Activated T-cell treated with anti-CD3 and anti-CD28 coated beads, Interleukin-2, amount 50 U/mL, for 4 hours (primary cell): Measurements from ENCODE around the gene RAPSN. TPM values are rescaled to one million over a fixed set of nuclear protein-coding genes. Genes with fewer than 3 reads are reported as not detected.
"Not testable (repeated sequence)": the region's sequence is repeated elsewhere in the genome, so short reads cannot be mapped to it uniquely, and the experiment has no call there.

Experiments used
- ATAC-seq, 2 donors: fragments of 200-7000 bp; cut with Tn5 transposase; one replicate each; pipeline ENCODE4 v1.10.0; 2021
- DNase-seq: peaks from one replicate; pipeline ENCODE4 v3.0.0-alpha.2; 2020
- H3K27me3 Mint-ChIP-seq: one replicate; pipeline ENCODE4 v1.8.0; 2021; ENCODE audit warnings: low read depth, mixed read lengths
- H3K36me3 Mint-ChIP-seq: one replicate; pipeline ENCODE4 v1.8.0; 2022; ENCODE audit warnings: mixed read lengths; ENCODE audit not compliant: insufficient read depth
- H3K4me1 Mint-ChIP-seq: one replicate; pipeline ENCODE4 v1.8.0; 2021; ENCODE audit warnings: low read depth, mixed read lengths
- H3K4me3 Mint-ChIP-seq: one replicate; pipeline ENCODE4 v1.8.0; 2021; ENCODE audit warnings: mild to moderate bottlenecking, moderate library complexity, mixed read lengths
- H3K9me3 Mint-ChIP-seq: one replicate; pipeline ENCODE4 v1.8.0; 2021; ENCODE audit warnings: mixed read lengths
- total RNA-seq, 3 donors: library from RNA; stranded (reverse); gene quantifications; one replicate each; pipeline ENCODE4 v1.2.1, GENCODE V29; 2021

The RAPSN gene
- total RNA-seq, 3 donors from 2014 or later = 0.46 to 0.53 (median 0.52) TPM

DNA sequence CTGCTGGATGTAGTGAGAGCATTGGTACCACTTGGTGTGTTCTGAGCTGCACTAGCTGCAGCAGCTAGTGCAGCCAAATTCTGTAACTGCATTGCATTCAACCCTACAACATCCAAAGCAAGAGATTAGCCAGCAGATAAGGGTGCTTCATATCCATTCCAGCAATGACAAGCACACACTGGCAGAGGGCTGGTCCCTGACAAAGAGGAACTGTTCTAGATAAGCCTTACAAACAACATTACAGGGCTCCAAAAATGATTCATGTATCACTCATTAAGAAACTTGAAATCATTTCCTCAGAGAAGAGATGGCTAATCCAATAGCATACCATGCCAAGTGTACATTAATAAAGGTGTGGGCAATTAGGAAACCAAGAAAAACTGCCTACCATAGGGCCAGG is 28.4 kb upstream of the RAPSN start:
- DNase-seq (no peak), ATAC-seq (peak; percentile 73 to 88)
- Mint-ChIP-seq H3K4me3 (no peak overlapping the region), H3K36me3 (peaks cover 48% of the 10 kb centered on the region), H3K27me3 (no peaks in the 10 kb centered on the region), H3K4me1 (peaks cover 7% of the 10 kb centered on the region), H3K9me3 (no peaks in the 10 kb centered on the region)

- ATAC-seq (no peak), DNase-seq (no peak)
- Mint-ChIP-seq H3K9me3 (no peaks in the 10 kb centered on the region), H3K36me3 (peaks cover 49% of the 10 kb centered on the region), H3K4me1 (no peaks in the 10 kb centered on the region), H3K27me3 (no peaks in the 10 kb centered on the region), H3K4me3 (no peak overlapping the region)
Measured at GRCh38 chr11:47470671-47471070, 21.7 kb upstream of the RAPSN start.

GRCh38 chr11:47469361-47470179 is 20.6 kb upstream of the RAPSN start:
- no peak for ATAC-seq
- H3K4me1 Mint-ChIP-seq = no peaks in the 10 kb centered on the region
- peaks cover 44% of the 10 kb centered on the region for H3K36me3 Mint-ChIP-seq
- H3K27me3 Mint-ChIP-seq = no peaks in the 10 kb centered on the region
- no peak overlapping the region for H3K4me3 Mint-ChIP-seq
- no peaks in the 10 kb centered on the region for H3K9me3 Mint-ChIP-seq
- DNase-seq = no peak

- ATAC-seq = no peak
- H3K9me3 Mint-ChIP-seq = no peaks in the 10 kb centered on the region
- peaks cover 41% of the 10 kb centered on the region for H3K36me3 Mint-ChIP-seq
- no peak overlapping the region for H3K4me3 Mint-ChIP-seq
- no peaks in the 10 kb centered on the region for H3K4me1 Mint-ChIP-seq
- DNase-seq = no peak
- H3K27me3 Mint-ChIP-seq = no peaks in the 10 kb centered on the region
Measured at GRCh38 chr11:47468598-47469214, 19.8 kb upstream of the RAPSN start.

DNA sequence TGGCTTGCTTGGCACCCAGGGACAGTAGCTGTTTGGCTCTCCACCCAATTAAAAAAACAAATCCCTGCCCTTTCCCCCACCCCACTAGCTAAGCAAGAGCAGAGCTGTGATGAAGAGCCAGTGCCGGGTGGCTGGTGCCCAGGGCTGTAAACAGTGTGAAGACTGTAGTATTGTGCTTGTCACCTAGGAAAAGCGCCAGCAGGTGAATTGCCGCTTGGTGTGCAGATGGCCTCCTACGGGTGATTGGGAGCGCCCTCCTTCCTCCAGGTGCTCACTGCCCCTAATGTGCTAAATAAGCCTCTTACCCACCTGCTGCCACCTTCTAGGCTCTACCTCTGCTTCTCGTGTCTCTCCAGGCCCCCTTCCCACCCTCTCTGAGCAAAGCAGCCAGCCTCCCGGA is 18.4 kb upstream of the RAPSN start:
- no peaks in the 10 kb centered on the region for H3K4me1 Mint-ChIP-seq
- H3K9me3 Mint-ChIP-seq = no peaks in the 10 kb centered on the region
- H3K4me3 Mint-ChIP-seq = no peak overlapping the region
- peaks cover 32% of the 10 kb centered on the region for H3K36me3 Mint-ChIP-seq
- no peaks in the 10 kb centered on the region for H3K27me3 Mint-ChIP-seq
- ATAC-seq (no peak), DNase-seq (no peak)

DNA sequence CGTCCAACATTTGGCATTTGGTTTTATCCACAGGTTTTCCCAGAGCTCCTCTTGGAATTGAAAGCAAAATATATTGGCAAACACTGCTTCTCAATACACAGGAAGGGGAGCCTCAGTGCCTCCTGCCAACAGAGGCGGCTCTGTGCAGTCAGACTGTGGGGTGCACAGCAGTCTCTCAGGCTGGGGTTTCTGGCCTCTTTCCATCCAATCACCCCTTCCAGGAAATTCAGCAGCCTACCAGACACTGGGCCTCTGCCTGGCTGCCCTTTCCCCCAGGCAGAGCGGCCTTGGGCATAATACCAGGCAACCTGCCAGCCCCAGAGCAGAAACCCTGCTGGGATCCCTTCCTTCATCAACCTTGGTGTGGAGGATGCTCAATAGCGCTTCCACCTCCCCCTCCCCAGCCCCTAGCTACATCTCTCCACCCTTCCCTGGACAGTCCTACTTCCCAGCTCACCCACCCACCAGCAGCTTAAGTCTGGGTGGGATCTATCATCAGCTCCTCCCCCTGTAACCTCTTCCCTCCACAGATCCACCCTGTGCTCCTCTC is 17.8 kb upstream of the RAPSN start:
- peaks cover 34% of the 10 kb centered on the region for H3K36me3 Mint-ChIP-seq
- DNase-seq = no peak
- no peaks in the 10 kb centered on the region for H3K9me3 Mint-ChIP-seq

DNA sequence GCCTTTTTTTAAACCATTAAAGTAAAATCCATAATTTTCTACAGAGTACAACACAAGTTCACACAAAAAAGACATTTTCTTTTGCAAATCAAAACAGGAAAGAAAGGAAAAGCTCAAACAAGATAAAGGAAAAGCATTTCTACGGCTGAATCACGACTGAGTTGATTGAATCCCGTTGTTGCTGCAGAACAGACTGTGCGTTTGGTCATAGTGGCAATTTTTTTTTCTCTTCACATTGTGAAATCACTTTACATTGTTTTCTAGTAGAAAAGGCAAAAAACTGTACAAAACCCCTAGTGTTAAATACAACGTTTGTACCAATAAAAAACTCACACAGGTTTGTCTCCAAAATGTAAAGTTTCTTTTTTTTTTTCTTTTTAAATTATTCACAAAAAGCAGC is 17.3 kb upstream of the RAPSN start:
- Mint-ChIP-seq H3K36me3 (peaks cover 32% of the 10 kb centered on the region), H3K27me3 (no peaks in the 10 kb centered on the region)

More for the DNA sequence above, 17.8 kb upstream of the RAPSN start:
- Mint-ChIP-seq H3K4me1 (no peaks in the 10 kb centered on the region), H3K27me3 (no peaks in the 10 kb centered on the region), H3K4me3 (no peak overlapping the region)
- ATAC-seq = no peak

GRCh38 chr11:47464483-47464882 is 15.5 kb upstream of the RAPSN start:
- Mint-ChIP-seq H3K4me3 (no peak overlapping the region), H3K36me3 (peaks cover 23% of the 10 kb centered on the region), H3K27me3 (no peaks in the 10 kb centered on the region), H3K4me1 (no peaks in the 10 kb centered on the region), H3K9me3 (no peaks in the 10 kb centered on the region)
- ATAC-seq (no peak), DNase-seq (no peak)

More for the DNA sequence above, 17.3 kb upstream of the RAPSN start:
- no peaks in the 10 kb centered on the region for H3K4me1 Mint-ChIP-seq
- DNase-seq = no peak
- H3K4me3 Mint-ChIP-seq = no peak overlapping the region
- no peaks in the 10 kb centered on the region for H3K9me3 Mint-ChIP-seq
- no peak for ATAC-seq

DNA sequence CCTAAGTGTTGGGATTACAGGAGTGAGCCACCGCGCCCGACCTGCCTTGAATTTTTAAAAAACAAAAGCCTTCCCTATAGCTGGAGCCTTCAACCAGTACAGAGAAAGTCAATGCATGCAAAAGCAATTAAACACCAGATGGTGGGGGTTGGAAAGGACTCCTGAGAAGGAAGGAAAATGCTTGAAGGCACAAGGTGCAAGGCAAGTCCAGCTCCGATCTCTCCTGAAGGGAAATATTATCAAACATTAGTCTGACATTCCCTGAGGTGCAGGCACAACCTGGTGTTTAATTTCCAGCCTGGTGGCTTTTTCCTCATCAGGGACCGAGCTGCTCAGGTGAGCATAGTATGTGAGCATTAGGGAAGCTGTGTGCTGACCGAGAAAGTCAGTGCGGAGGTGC is 12.9 kb upstream of the RAPSN start:
- Mint-ChIP-seq H3K27me3 (no peaks in the 10 kb centered on the region), H3K9me3 (no peaks in the 10 kb centered on the region), H3K36me3 (peaks cover 11% of the 10 kb centered on the region), H3K4me3 (no peak overlapping the region), H3K4me1 (no peaks in the 10 kb centered on the region)
- DNase-seq (no peak), ATAC-seq (no peak)

- no peak overlapping the region for H3K4me3 Mint-ChIP-seq
- DNase-seq (no peak), ATAC-seq (no peak)
- H3K4me1 Mint-ChIP-seq = no peaks in the 10 kb centered on the region
- H3K36me3 Mint-ChIP-seq = peaks cover 9% of the 10 kb centered on the region
- no peaks in the 10 kb centered on the region for H3K9me3 Mint-ChIP-seq
- H3K27me3 Mint-ChIP-seq = no peaks in the 10 kb centered on the region
Measured at GRCh38 chr11:47460571-47461235, 11.8 kb upstream of the RAPSN start.

GRCh38 chr11:47454258-47454671 is 5.3 kb upstream of the RAPSN start:
- not testable (repeated sequence) for H3K4me3 Mint-ChIP-seq, H3K36me3 Mint-ChIP-seq, H3K9me3 Mint-ChIP-seq, H3K27me3 Mint-ChIP-seq, H3K4me1 Mint-ChIP-seq
- ATAC-seq = peak; percentile 86 to 87
- DNase-seq = peak; percentile 47

DNA sequence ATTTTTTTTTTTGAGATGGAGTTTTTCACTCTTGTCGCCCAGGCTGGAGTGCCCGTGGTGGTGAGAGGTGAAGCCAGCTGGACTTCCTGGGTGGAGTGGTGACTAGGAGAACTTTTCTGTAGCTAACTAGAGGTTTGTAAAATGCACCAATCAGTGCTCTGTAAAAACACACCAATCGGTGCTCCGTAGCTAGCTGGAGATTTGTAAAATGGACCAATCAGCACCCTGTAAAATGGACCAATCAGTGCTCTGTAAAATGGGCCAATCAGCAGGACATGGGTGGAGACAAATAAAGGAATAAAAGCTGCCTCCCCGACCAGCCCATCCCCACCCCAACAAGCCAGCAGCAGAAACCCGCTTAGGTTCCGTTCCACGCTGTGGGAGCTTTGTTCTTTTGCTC is 4.4 kb upstream of the RAPSN start:
- H3K9me3 Mint-ChIP-seq = no peaks in the 10 kb centered on the region
- no peaks in the 10 kb centered on the region for H3K4me1 Mint-ChIP-seq
- no peak for ATAC-seq
- H3K36me3 Mint-ChIP-seq = no peaks in the 10 kb centered on the region
- no peak overlapping the region for H3K4me3 Mint-ChIP-seq
- no peak for DNase-seq
- no peaks in the 10 kb centered on the region for H3K27me3 Mint-ChIP-seq

- no peak for DNase-seq
- ATAC-seq = no peak
- Mint-ChIP-seq H3K4me3 (no peak overlapping the region), H3K4me1 (no peaks in the 10 kb centered on the region), H3K27me3 (no peaks in the 10 kb centered on the region), H3K36me3 (no peaks in the 10 kb centered on the region), H3K9me3 (no peaks in the 10 kb centered on the region)
Measured at GRCh38 chr11:47451990-47452389, 3.1 kb upstream of the RAPSN start.

GRCh38 chr11:47451436-47451835 is 2.5 kb upstream of the RAPSN start:
- ATAC-seq = no peak
- Mint-ChIP-seq H3K4me3 (no peak overlapping the region), H3K27me3 (no peaks in the 10 kb centered on the region), H3K9me3 (no peaks in the 10 kb centered on the region), H3K4me1 (no peaks in the 10 kb centered on the region), H3K36me3 (no peaks in the 10 kb centered on the region)
- no peak for DNase-seq
